CD4-positive, alpha-beta T cell (primary cell): ENCODE measurements around the gene CPNE8. TPM values are rescaled to one million over a fixed set of nuclear protein-coding genes. Genes with fewer than 3 reads are reported as not detected.

Experiments
- ATAC-seq: fragments of 200-7000 bp; cut with Tn5 transposase; one replicate; pipeline ENCODE4 v1.10.0; 2022; ENCODE audit warnings: mild to moderate bottlenecking; ENCODE audit not compliant: poor library complexity
- CTCF ChIA-PET: fragments of 350-600 bp; sonication (Branson Sonifier 250); formaldehyde crosslinking; loops from one replicate; lab custom pipeline; 2021; ENCODE audit warnings: antibody characterized with exemption, inconsistent platforms; lab: Charles Lee
- POLR2A ChIA-PET: fragments of 350-600 bp; sonication (Branson Sonifier 250); formaldehyde crosslinking; loops from one replicate; lab custom pipeline; 2021; ENCODE audit warnings: antibody characterized with exemption, inconsistent platforms; lab: Charles Lee
- DNase-seq, 14 experiments: peaks; one replicate each; pipeline ENCODE4 v3.0.0-alpha.2; 2013 to 2020; ENCODE audit warnings: mixed read lengths in 2 of 14
- H3K27ac ChIP-seq, 2 donors: one replicate each; pipeline versions ENCODE4 v1.5.1 to v1.7.0; 2013; ENCODE audit warnings: low read length in 2 of 2, low read depth in 1 of 2, mild to moderate bottlenecking in 1 of 2
- H3K27me3 ChIP-seq, 2 experiments: 1 replicate in 1 of 2; 2 replicates in 1 of 2; pipeline versions ENCODE4 v1.6.1 to v1.7.0; 2013; ENCODE audit warnings: low read length in 2 of 2, control low read depth in 1 of 2, mild to moderate bottlenecking in 1 of 2, moderate library complexity in 1 of 2; ENCODE audit not compliant: insufficient read depth in 2 of 2, control insufficient read depth in 1 of 2
- H3K36me3 ChIP-seq: one replicate; pipeline ENCODE4 v1.6.1; 2013; ENCODE audit warnings: low read length, control low read depth; ENCODE audit not compliant: insufficient read depth
- H3K4me1 ChIP-seq: one replicate; pipeline ENCODE4 v1.6.1; 2013; ENCODE audit warnings: low read length, control low read depth; ENCODE audit not compliant: insufficient read depth
- H3K4me3 ChIP-seq: one replicate; pipeline ENCODE4 v1.5.1; 2013; ENCODE audit warnings: mild to moderate bottlenecking, low read length, moderate library complexity
- H3K9me3 ChIP-seq, 2 experiments: 1 replicate in 1 of 2; 2 replicates in 1 of 2; pipeline versions ENCODE4 v1.6.1 to v1.7.0; 2013; ENCODE audit warnings: low read length in 2 of 2, mild to moderate bottlenecking in 2 of 2, control low read depth in 1 of 2, moderate library complexity in 1 of 2; ENCODE audit not compliant: control insufficient read depth in 1 of 2, insufficient read depth in 1 of 2
- H3K27ac Mint-ChIP-seq: one replicate; pipeline ENCODE4 v1.8.0; 2020; ENCODE audit warnings: mixed read lengths
- H3K27me3 Mint-ChIP-seq: one replicate; pipeline ENCODE4 v1.8.0; 2021; ENCODE audit warnings: mixed read lengths
- H3K36me3 Mint-ChIP-seq: one replicate; pipeline ENCODE4 v1.8.0; 2021; ENCODE audit warnings: low read depth, mixed read lengths
- H3K4me1 Mint-ChIP-seq: one replicate; pipeline ENCODE4 v1.8.0; 2021; ENCODE audit warnings: low read depth, mixed read lengths
- H3K4me3 Mint-ChIP-seq: one replicate; pipeline ENCODE4 v1.8.0; 2020; ENCODE audit warnings: mild to moderate bottlenecking, mixed read lengths
- H3K9me3 Mint-ChIP-seq: one replicate; pipeline ENCODE4 v1.8.0; 2020; ENCODE audit warnings: mixed read lengths
- intact Hi-C, 2 experiments: fragments of 100-400 bp; cut with DNase I in 1 of 2; cut with micrococcal nuclease in 1 of 2; formaldehyde crosslinking; loops; one replicate each; pipeline versions ENCODE4 v1.15.1 to v1.9.0; 2023 to 2025; cut with DNase I, micrococcal nuclease
- total RNA-seq, 174 experiments: library from RNA in 2 of 174; stranded (reverse) in 2 of 174; gene quantifications; one replicate each; pipeline ENCODE4 v1.2.3 and lab custom pipeline; 2021 to 2026
- TF ChIP-seq, protein P1 (sequence below): fragments of 200-600 bp; IDR thresholded peaks from one replicate; pipeline ENCODE4 v1.8.0; 2022; ENCODE audit warnings: antibody characterized with exemption, mild to moderate bottlenecking

CPNE8 gene
- total RNA-seq, 2 experiments from 2014 or later: 2.7 to 3.6 TPM

DNA sequence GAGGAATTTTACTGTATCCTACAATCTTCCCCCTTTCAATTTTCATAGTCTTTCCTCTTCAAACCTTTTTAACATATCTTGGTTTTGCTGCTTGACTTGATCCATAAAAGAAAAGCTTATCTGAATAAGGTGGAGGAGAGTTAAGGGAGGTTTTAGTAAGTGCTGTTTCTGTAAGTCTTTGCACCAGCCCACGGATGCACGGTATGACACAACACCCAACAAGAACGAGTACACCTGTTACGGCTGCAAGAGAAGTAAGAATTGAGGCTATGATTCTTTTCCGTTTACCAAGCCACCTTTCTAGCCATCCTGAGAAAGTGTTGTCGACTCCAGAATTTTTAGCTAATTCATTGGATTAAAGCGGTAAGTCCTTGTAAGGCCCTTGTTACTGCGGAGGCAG, 26.1 kb upstream of the CPNE8 start:
- H3K4me3 Mint-ChIP-seq: no peak overlapping the region
- Histone ChIP-seq H3K27me3 (no peaks in the 10 kb centered on the region), H3K36me3 (no peaks in the 10 kb centered on the region), H3K9me3 (peaks cover 0 to 3% of the 10 kb centered on the region in 2 experiments), H3K4me3 (no peak overlapping the region), H3K27ac (no peak overlapping the region), H3K4me1 (no peaks in the 10 kb centered on the region)
- no peaks in the 10 kb centered on the region for H3K9me3 Mint-ChIP-seq
- POLR2A ChIA-PET: no interaction called here
- TF ChIP-seq, protein P1, sequence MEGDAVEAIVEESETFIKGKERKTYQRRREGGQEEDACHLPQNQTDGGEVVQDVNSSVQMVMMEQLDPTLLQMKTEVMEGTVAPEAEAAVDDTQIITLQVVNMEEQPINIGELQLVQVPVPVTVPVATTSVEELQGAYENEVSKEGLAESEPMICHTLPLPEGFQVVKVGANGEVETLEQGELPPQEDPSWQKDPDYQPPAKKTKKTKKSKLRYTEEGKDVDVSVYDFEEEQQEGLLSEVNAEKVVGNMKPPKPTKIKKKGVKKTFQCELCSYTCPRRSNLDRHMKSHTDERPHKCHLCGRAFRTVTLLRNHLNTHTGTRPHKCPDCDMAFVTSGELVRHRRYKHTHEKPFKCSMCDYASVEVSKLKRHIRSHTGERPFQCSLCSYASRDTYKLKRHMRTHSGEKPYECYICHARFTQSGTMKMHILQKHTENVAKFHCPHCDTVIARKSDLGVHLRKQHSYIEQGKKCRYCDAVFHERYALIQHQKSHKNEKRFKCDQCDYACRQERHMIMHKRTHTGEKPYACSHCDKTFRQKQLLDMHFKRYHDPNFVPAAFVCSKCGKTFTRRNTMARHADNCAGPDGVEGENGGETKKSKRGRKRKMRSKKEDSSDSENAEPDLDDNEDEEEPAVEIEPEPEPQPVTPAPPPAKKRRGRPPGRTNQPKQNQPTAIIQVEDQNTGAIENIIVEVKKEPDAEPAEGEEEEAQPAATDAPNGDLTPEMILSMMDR: no peak
- no peaks in the 10 kb centered on the region for H3K36me3 Mint-ChIP-seq
- H3K4me1 Mint-ChIP-seq: no peaks in the 10 kb centered on the region
- no peaks in the 10 kb centered on the region for H3K27me3 Mint-ChIP-seq
- ATAC-seq (no peak), DNase-seq (no peak)
- no peak overlapping the region for H3K27ac Mint-ChIP-seq
- CTCF ChIA-PET: no interaction called here
- intact Hi-C loops: no loop called here

DNA sequence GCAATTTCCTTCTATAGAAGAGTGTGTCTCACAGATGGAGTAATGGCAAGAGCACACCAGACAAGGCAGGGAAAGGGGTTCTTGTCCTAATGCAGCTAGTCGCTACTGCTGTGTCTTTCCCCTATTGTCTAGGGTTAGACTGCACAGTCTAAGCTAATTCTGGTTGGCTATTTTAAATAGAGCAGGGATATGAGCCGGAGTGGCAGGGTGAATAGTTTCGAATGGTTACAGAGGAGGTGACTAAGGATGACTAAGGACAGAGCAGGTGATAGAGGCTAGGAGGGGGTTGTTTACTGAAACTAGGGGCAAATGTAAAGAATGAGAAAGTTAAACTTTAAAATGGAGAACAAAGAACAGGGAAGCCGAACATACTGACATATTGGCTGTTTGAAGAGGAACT, 25.6 kb upstream of the CPNE8 start:
- no peaks in the 10 kb centered on the region for H3K36me3 Mint-ChIP-seq
- CTCF ChIA-PET: no interaction called here

DNA sequence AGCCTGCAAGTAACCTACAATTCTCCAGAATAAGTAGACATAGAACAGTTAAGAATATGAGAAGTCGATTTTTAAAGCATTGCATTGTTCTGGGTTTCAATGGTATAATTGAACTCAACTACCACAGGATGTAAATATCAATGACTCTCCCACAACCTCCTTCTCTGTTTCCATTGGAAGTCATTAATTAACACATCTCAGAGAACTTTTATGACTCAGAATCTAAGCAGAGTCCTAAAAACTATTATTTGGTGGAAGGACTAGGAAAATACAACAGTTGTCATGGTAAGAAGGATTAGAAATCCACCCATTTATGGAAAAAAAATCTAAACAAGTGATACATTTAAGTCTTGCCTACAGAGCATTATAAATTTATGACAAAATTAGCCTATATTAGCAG, 21.1 kb upstream of the CPNE8 start:
- ATAC-seq: no peak
- no peaks in the 10 kb centered on the region for H3K36me3 Mint-ChIP-seq
- H3K4me1 Mint-ChIP-seq: no peaks in the 10 kb centered on the region
- ChIA-PET POLR2A (no interaction called here), CTCF (no interaction called here)
- no peaks in the 10 kb centered on the region for H3K9me3 ChIP-seq
- H3K4me3 Mint-ChIP-seq: no peak overlapping the region
- TF ChIP-seq, protein P1: no peak
- H3K9me3 Mint-ChIP-seq: no peaks in the 10 kb centered on the region
- intact Hi-C loops: no loop called here
- no peaks in the 10 kb centered on the region for H3K27me3 ChIP-seq
- no peak overlapping the region for H3K27ac Mint-ChIP-seq
- no peaks in the 10 kb centered on the region for H3K4me1 ChIP-seq
- no peak overlapping the region for H3K4me3 ChIP-seq
- H3K36me3 ChIP-seq: no peaks in the 10 kb centered on the region
- no peak overlapping the region for H3K27ac ChIP-seq
- H3K27me3 Mint-ChIP-seq: no peaks in the 10 kb centered on the region
- DNase-seq: no peak

More for the DNA sequence above, 25.6 kb upstream of the CPNE8 start:
- H3K9me3 ChIP-seq: peaks cover 0 to 3% of the 10 kb centered on the region in 2 experiments
- no peaks in the 10 kb centered on the region for H3K36me3 ChIP-seq
- Mint-ChIP-seq H3K27ac (no peak overlapping the region), H3K4me3 (no peak overlapping the region), H3K4me1 (no peaks in the 10 kb centered on the region), H3K9me3 (no peaks in the 10 kb centered on the region), H3K27me3 (no peaks in the 10 kb centered on the region)
- intact Hi-C loops: no loop called here
- H3K4me1 ChIP-seq: no peaks in the 10 kb centered on the region
- DNase-seq (no peak), ATAC-seq (no peak)
- POLR2A ChIA-PET: no interaction called here
- H3K27me3 ChIP-seq: no peaks in the 10 kb centered on the region
- no peak overlapping the region for H3K27ac ChIP-seq
- TF ChIP-seq, protein P1: no peak
- H3K4me3 ChIP-seq: no peak overlapping the region
